Activated T-helper 17 cell treated with anti-CD3 and anti-CD28 coated beads, Interleukin-2, amount 50 U/mL, for 72 hours (primary cell): Measurements from ENCODE around the gene UPK3A. TPM values are rescaled to one million over a fixed set of nuclear protein-coding genes. Genes with fewer than 3 reads are reported as not detected.
A peak's percentile ranks its signal among the peaks of the same experiment; 100 is the strongest.

Source experiments
- ATAC-seq: fragments of 150-1000 bp; cut with Tn5 transposase; replicated peaks from 2 replicates; pipeline ENCODE4 v1.10.0; 2021; ENCODE audit warnings: mild to moderate bottlenecking, moderate library complexity
- H3K27ac Mint-ChIP-seq: one replicate; pipeline ENCODE4 v1.8.0; 2022; ENCODE audit warnings: mixed read lengths
- H3K27me3 Mint-ChIP-seq: one replicate; pipeline ENCODE4 v1.8.0; 2022; ENCODE audit warnings: mixed read lengths
- H3K36me3 Mint-ChIP-seq: one replicate; pipeline ENCODE4 v1.8.0; 2022; ENCODE audit warnings: low read depth, mild to moderate bottlenecking, mixed read lengths
- H3K4me1 Mint-ChIP-seq: one replicate; pipeline ENCODE4 v1.8.0; 2022; ENCODE audit warnings: mixed read lengths
- H3K4me3 Mint-ChIP-seq: one replicate; pipeline ENCODE4 v1.8.0; 2022; ENCODE audit warnings: mild to moderate bottlenecking, mixed read lengths
- H3K9me3 Mint-ChIP-seq: one replicate; pipeline ENCODE4 v1.8.0; 2022; ENCODE audit warnings: mixed read lengths
- total RNA-seq, 2 donors: library from RNA; stranded (reverse); gene quantifications; one replicate each; pipeline ENCODE4 v1.2.3, GENCODE V29; 2022

UPK3A gene
- not detected for total RNA-seq

- Mint-ChIP-seq H3K4me1 (no peaks in the 10 kb centered on the region), H3K4me3 (peak within 1 kb of the TSS; percentile 34), H3K9me3 (no peaks in the 10 kb centered on the region), H3K27ac (no peak within 1 kb of the TSS), H3K36me3 (no peaks in the 10 kb centered on the region), H3K27me3 (peaks cover 4% of the 10 kb centered on the region)
- peak; percentile 97 for ATAC-seq
These were observed at the start of gene UPK3A for GRCh38 chr22:45284705-45285262. UPK3A (plus strand) TSS chr22:45284949; CDS start chr22:45285014, 65 bp downstream.

DNA sequence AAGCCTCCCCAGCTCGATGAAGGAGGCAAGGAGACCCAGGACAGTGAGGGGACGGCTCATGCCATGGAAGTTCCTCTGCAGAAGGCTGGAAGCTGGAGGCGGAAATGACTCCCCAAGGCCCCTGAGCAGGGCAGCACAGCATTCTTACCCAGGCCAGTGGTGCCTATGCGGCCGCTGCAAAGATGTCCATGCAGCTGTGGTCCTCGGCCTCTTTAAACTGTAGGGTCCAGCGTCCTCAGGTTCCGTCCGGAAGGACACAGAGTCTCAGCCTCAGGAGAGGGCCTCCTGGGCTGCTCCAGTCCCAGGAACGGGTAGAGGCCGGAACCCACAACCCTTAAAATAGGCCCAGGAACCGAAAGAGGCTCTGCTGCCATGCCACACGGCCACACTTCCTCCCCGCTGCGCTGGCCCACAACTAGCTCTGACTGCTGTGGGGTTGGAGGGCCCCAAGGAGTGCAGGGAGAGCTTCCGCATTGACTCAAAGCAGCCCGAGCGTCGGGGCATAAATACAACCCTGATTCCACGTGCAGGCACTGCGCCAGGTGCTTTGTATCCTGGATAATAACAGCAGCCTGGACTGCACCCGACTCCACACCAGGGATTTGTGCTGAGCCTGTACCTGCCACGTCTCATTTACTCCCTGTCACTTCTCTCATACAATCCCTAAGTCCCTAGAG, 49.5 kb upstream of the UPK3A start:
- no peaks in the 10 kb centered on the region for H3K27me3 Mint-ChIP-seq
- H3K27ac Mint-ChIP-seq = no peak overlapping the region
- no peaks in the 10 kb centered on the region for H3K9me3 Mint-ChIP-seq
- H3K4me3 Mint-ChIP-seq = no peak overlapping the region
- no peaks in the 10 kb centered on the region for H3K36me3 Mint-ChIP-seq
- ATAC-seq = peak; percentile 42
- H3K4me1 Mint-ChIP-seq = no peaks in the 10 kb centered on the region

GRCh38 chr22:45235851-45236342, 48.9 kb upstream of the UPK3A start:
- no peak overlapping the region for H3K27ac Mint-ChIP-seq

GRCh38 chr22:45237065-45237990, 47.4 kb upstream of the UPK3A start:
- H3K36me3 Mint-ChIP-seq = no peaks in the 10 kb centered on the region
- no peak for ATAC-seq
- no peaks in the 10 kb centered on the region for H3K9me3 Mint-ChIP-seq

More at GRCh38 chr22:45235851-45236342, 48.9 kb upstream of the UPK3A start:
- no peaks in the 10 kb centered on the region for H3K27me3 Mint-ChIP-seq
- H3K9me3 Mint-ChIP-seq = no peaks in the 10 kb centered on the region
- H3K36me3 Mint-ChIP-seq = no peaks in the 10 kb centered on the region
- H3K4me3 Mint-ChIP-seq = no peak overlapping the region
- H3K4me1 Mint-ChIP-seq = no peaks in the 10 kb centered on the region
- no peak for ATAC-seq

DNA sequence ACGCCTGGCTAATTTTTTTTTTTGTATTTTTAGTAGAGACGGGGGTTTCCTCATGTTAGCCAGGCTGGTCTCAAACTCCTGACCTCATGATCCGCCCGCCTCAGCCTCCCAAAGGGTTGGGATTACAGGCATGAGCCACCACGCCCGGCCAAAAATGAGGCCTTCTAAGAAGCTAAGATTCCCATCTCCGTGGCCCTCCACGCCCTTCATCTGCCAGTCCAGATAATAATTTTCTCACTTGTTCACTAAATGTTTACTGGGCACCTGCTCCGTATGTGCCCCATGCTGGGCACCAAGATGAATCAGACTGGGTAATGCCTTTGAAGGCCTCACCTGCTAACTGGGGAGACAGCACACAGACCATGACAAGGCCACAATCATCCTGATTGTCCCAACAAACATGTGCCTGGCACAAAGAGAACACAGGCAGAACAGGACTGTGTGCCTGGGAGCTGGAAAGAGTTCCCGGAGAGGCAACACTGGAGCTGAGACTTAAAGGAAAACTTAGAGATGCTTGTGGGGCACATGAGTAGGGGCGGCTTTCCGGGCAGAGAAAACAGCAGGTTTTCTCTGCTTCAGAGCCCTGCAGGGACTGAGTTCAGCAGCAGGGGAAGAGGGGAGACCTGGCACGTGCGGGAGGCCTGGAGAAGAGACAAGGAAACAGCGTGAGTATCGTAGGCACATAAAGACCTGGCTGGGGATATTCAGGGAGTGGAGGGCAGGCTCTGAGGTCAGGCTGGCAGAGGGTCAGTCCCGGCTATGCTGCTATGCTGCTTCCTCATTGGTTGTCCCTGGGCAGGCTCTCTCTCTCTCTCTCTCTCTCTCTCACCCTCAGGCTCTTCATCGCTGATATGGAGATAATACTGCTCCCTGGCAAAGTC, 46.4 kb upstream of the UPK3A start:
- Mint-ChIP-seq H3K4me1 (no peaks in the 10 kb centered on the region), H3K27me3 (no peaks in the 10 kb centered on the region), H3K27ac (no peak overlapping the region)

More at GRCh38 chr22:45237065-45237990, 47.4 kb upstream of the UPK3A start:
- no peaks in the 10 kb centered on the region for H3K27me3 Mint-ChIP-seq
- no peak overlapping the region for H3K27ac Mint-ChIP-seq
- no peaks in the 10 kb centered on the region for H3K4me1 Mint-ChIP-seq
- H3K4me3 Mint-ChIP-seq = no peak overlapping the region

DNA sequence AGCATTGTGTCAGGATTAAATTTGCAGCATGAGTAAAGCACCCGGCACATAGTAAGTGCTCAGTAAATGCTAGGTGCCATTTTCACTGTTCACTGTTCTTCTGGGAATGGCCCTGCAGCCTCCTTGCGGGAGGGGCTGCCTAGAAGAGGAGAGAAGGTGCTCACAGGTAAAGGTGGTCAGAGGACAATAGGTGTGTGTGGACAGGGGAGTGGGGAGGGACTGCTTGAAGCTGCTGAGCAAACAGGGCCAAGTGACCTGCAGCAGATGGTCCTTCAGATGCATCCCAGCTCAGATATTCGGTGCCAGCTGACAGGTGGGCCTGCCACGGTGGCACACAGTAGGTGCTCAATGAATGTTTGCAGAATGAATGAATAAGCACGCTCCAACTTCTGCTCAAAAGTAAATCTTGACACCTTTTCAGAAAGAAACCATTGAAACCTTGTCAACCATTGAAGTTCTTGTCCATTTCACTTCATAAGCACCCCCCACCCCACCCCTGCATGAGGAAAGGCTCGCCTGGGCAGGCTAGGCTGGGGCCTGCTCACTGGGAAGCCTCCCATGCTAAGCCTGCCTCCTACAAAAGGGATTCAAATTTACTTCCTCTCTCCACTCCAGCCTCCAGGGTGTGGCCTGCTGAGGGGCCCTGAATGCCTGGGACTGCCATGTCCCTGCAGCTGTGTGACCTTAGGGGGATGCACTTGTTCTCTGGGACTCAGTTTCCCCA, 45.6 kb upstream of the UPK3A start:
- Mint-ChIP-seq H3K36me3 (no peaks in the 10 kb centered on the region), H3K4me1 (no peaks in the 10 kb centered on the region), H3K27me3 (no peaks in the 10 kb centered on the region), H3K9me3 (no peaks in the 10 kb centered on the region), H3K4me3 (peak overlapping the region; percentile 88), H3K27ac (no peak overlapping the region)
- no peak for ATAC-seq

More for the DNA sequence above, 46.4 kb upstream of the UPK3A start:
- Mint-ChIP-seq H3K36me3 (no peaks in the 10 kb centered on the region), H3K9me3 (no peaks in the 10 kb centered on the region), H3K4me3 (no peak overlapping the region)
- no peak for ATAC-seq

DNA sequence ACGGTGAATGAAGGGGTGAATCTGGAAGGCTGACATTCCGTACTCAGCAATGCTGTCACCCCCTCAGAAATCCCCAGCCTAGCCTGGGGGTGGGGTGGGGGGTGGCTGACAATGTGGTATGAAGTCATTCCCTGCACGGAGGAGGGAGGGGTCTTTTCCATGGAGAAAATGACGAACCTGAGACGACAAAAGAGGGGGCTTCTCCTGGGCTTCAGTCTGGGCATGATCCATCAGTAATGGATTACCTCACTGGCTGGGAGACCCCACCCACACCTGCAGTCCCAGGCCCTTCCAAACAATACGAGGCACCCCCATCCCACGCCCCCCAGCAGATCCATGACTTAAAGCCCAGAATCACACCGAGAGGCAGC, 45.1 kb upstream of the UPK3A start:
- Mint-ChIP-seq H3K4me3 (peak overlapping the region; percentile 88), H3K36me3 (no peaks in the 10 kb centered on the region), H3K9me3 (no peaks in the 10 kb centered on the region), H3K27ac (peak overlapping the region; percentile 87), H3K4me1 (no peaks in the 10 kb centered on the region), H3K27me3 (no peaks in the 10 kb centered on the region)
- ATAC-seq = no peak

DNA sequence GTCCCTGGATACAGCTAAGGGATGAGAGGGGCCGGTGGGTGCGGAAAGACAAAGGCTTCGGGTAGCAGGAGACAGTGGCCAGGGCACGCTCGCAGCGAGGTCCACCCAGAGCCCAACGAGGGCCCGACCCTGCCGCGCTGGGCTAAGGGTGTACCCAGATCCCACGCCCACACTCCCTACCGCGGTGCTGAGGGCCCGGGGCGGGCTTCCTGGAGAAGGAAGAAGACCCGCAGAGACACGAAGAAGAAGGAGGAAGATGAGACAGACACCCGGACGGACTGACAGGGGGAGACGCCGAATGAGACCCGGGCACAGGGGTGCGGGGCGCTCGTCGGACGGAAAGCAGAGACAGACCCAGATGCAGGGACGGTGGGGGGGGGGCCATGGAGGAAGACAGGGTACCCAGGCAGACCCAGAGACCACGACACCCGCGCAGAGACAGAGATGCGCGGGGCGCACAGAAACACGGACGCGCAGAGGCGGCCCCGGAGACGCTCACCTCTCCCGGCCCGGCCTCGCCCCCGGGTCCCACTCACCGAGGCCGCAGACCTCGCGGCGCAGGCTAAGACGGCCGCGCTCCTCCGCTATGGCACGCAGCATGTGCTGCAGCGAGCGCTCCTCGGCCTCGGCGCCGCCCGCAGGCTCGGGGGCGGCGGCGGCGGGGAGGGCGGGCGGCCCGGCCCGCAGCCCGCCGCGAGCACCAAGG, 44.5 kb upstream of the UPK3A start:
- peak; percentile 74 for ATAC-seq
- H3K27me3 Mint-ChIP-seq = no peaks in the 10 kb centered on the region
- no peaks in the 10 kb centered on the region for H3K36me3 Mint-ChIP-seq
- peak overlapping the region; percentile 87 for H3K27ac Mint-ChIP-seq
- no peaks in the 10 kb centered on the region for H3K4me1 Mint-ChIP-seq
- H3K9me3 Mint-ChIP-seq = no peaks in the 10 kb centered on the region
- peak overlapping the region; percentile 88 for H3K4me3 Mint-ChIP-seq

- no peaks in the 10 kb centered on the region for H3K36me3 Mint-ChIP-seq
- no peaks in the 10 kb centered on the region for H3K4me1 Mint-ChIP-seq
- peak within 1 kb of the TSS; percentile 87 for H3K27ac Mint-ChIP-seq
- peak; percentile 77 for ATAC-seq
- H3K4me3 Mint-ChIP-seq = peak within 1 kb of the TSS; percentile 88
- no peaks in the 10 kb centered on the region for H3K27me3 Mint-ChIP-seq
- H3K9me3 Mint-ChIP-seq = no peaks in the 10 kb centered on the region
These were observed 43.7 kb upstream of the UPK3A start, which contains the start of gene KIAA0930 for GRCh38 chr22:45240810-45241631. KIAA0930 (minus strand) TSS chr22:45240894; CDS start chr22:45240703, 191 bp downstream.

DNA sequence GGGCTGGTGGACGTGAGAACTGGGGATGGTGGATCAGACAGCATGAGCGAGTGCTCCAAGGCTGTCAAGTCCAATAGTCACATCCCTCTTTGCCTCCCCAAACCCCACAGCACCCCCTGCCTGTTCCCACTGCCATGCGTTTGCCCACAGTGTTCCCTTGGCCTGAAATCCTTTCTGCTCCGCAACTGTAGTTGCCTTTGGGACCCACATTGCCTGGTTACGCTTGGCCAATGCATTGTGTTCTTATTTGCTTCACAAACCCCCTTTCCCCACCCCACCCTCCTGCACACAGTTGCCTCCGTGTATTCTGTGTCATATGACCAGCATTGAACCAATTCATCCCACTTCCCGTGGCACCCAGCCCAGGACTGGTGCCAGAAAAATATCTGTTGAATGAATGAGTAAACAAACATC, 42.0 kb upstream of the UPK3A start:
- Mint-ChIP-seq H3K9me3 (no peaks in the 10 kb centered on the region), H3K4me3 (no peak overlapping the region), H3K4me1 (no peaks in the 10 kb centered on the region), H3K36me3 (no peaks in the 10 kb centered on the region), H3K27me3 (no peaks in the 10 kb centered on the region), H3K27ac (no peak overlapping the region)
- ATAC-seq = no peak

GRCh38 chr22:45244916-45245315, 39.8 kb upstream of the UPK3A start:
- no peaks in the 10 kb centered on the region for H3K27me3 Mint-ChIP-seq
- no peaks in the 10 kb centered on the region for H3K36me3 Mint-ChIP-seq
- H3K27ac Mint-ChIP-seq = no peak overlapping the region
- H3K4me1 Mint-ChIP-seq = no peaks in the 10 kb centered on the region
- H3K9me3 Mint-ChIP-seq = no peaks in the 10 kb centered on the region
- H3K4me3 Mint-ChIP-seq = no peak overlapping the region
- ATAC-seq = no peak
